Neuronal stem cell (in vitro differentiated cells): ENCODE measurements around the gene DPH5. TPM values are rescaled to one million over a fixed set of nuclear protein-coding genes. Genes with fewer than 3 reads are reported as not detected.

Experiments used
- DNase-seq: peaks from one replicate; pipeline ENCODE4 v3.0.0-alpha.2; 2013; ENCODE audit warnings: low spot score
- H2AFZ ChIP-seq: one replicate; pipeline ENCODE4 v1.6.1; 2013; ENCODE audit warnings: mild to moderate bottlenecking, low read length, inconsistent platforms
- H2AK5ac ChIP-seq: 2 replicates; pipeline ENCODE4 v1.6.1; 2013; ENCODE audit warnings: low read depth, mild to moderate bottlenecking, inconsistent platforms, low read length, moderate library complexity, mixed read lengths
- H2BK120ac ChIP-seq: 2 replicates; pipeline ENCODE4 v1.6.1; 2013; ENCODE audit warnings: low read depth, mild to moderate bottlenecking, inconsistent platforms, low read length, moderate library complexity, mixed read lengths
- H2BK12ac ChIP-seq: one replicate; pipeline ENCODE4 v1.6.1; 2013; ENCODE audit warnings: low read length, inconsistent platforms
- H2BK15ac ChIP-seq: 2 replicates; pipeline ENCODE4 v1.6.1; 2013; ENCODE audit warnings: mild to moderate bottlenecking, low read length, inconsistent platforms, mixed read lengths
- H2BK5ac ChIP-seq: one replicate; pipeline ENCODE4 v1.6.1; 2013; ENCODE audit warnings: inconsistent platforms, mild to moderate bottlenecking, low read length, moderate library complexity
- H3K14ac ChIP-seq: one replicate; pipeline ENCODE4 v1.6.1; 2013; ENCODE audit warnings: low read length, inconsistent platforms
- H3K18ac ChIP-seq: 2 replicates; pipeline ENCODE4 v1.6.1; 2013; ENCODE audit warnings: low read length, inconsistent platforms
- H3K23ac ChIP-seq: 2 replicates; pipeline ENCODE4 v1.6.1; 2013; ENCODE audit warnings: low read depth, mild to moderate bottlenecking, mixed read lengths, low read length, inconsistent platforms; ENCODE audit not compliant: poor library complexity
- H3K27ac ChIP-seq: replicated peaks from 3 replicates; pipeline ENCODE4 v1.5.1; 2013; ENCODE audit warnings: low read length, inconsistent platforms
- H3K27me3 ChIP-seq, 3 experiments: 2 replicates each; pipeline ENCODE4 v1.6.1; 2013; ENCODE audit warnings: low read length in 3 of 3, mild to moderate bottlenecking in 2 of 3, inconsistent platforms in 1 of 3, low read depth in 1 of 3, mixed read lengths in 1 of 3, moderate library complexity in 1 of 3; ENCODE audit not compliant: control insufficient read depth in 3 of 3, insufficient read depth in 3 of 3
- H3K36me3 ChIP-seq, 2 donors: replicated peaks in 1 of 2; 2 replicates each; pipeline ENCODE4 v1.6.1; 2013; ENCODE audit warnings: low read length in 2 of 2; ENCODE audit not compliant: control insufficient read depth in 2 of 2, insufficient read depth in 2 of 2
- H3K4ac ChIP-seq: 2 replicates; pipeline ENCODE4 v1.6.1; 2013; ENCODE audit warnings: inconsistent platforms, mild to moderate bottlenecking, low read length, moderate library complexity
- H3K4me1 ChIP-seq, 2 donors: 1 replicate in 1 of 2; 2 replicates in 1 of 2; pipeline ENCODE4 v1.6.1; 2013; ENCODE audit warnings: low read length in 2 of 2, low read depth in 1 of 2; ENCODE audit not compliant: control insufficient read depth in 2 of 2, insufficient read depth in 1 of 2
- H3K4me2 ChIP-seq: one replicate; pipeline ENCODE4 v1.6.1; 2013; ENCODE audit warnings: mild to moderate bottlenecking, low read length, inconsistent platforms; ENCODE audit not compliant: insufficient read depth, poor library complexity, severe bottlenecking
- H3K4me3 ChIP-seq, 2 donors: 2 replicates each; pipeline ENCODE4 v1.5.1; 2013; ENCODE audit warnings: low read length in 2 of 2, mild to moderate bottlenecking in 2 of 2, inconsistent platforms in 1 of 2, moderate library complexity in 1 of 2
- H3K79me1 ChIP-seq: one replicate; pipeline ENCODE4 v1.6.1; 2013; ENCODE audit warnings: low read depth, mild to moderate bottlenecking, inconsistent platforms, low read length, moderate library complexity
- H3K9ac ChIP-seq: one replicate; pipeline ENCODE4 v1.6.1; 2013; ENCODE audit warnings: mild to moderate bottlenecking, low read depth, low read length, inconsistent platforms; ENCODE audit not compliant: poor library complexity
- H3K9me3 ChIP-seq, 2 donors: replicated peaks in 1 of 2; 2 replicates each; pipeline versions ENCODE3 to v1.6.1; 2013; ENCODE audit warnings: low read length in 2 of 2, mild to moderate bottlenecking in 2 of 2, inconsistent platforms in 1 of 2, low read depth in 1 of 2, mixed read lengths in 1 of 2, moderate library complexity in 1 of 2; ENCODE audit not compliant: control insufficient read depth in 2 of 2, insufficient read depth in 1 of 2
- H4K8ac ChIP-seq: one replicate; pipeline ENCODE4 v1.6.1; 2013; ENCODE audit warnings: low read depth, mild to moderate bottlenecking, inconsistent platforms, low read length, moderate library complexity
- H4K91ac ChIP-seq: one replicate; pipeline ENCODE4 v1.6.1; 2013; ENCODE audit warnings: low read length, low read depth, mild to moderate bottlenecking, inconsistent platforms; ENCODE audit not compliant: poor library complexity
- WGBS, 2 donors: extraction: QIAGEN DNeasy Blood & Tissue Kit; methylation state at CpG; one replicate each; pipeline ENCODE4 v1.1.7; 2013; ENCODE audit warnings: missing lambda C conversion rate in 2 of 2, mixed read lengths in 1 of 2; ENCODE audit not compliant: insufficient read length in 2 of 2, insufficient replicate concordance in 1 of 2; ENCODE audit errors: extremely low coverage in 2 of 2; 5-methylcytosine and 5-hydroxymethylcytosine counted together
- polyA plus RNA-seq, 2 experiments: library from polyadenylated mRNA; stranded (reverse); fragments of 200-250 nt; gene quantifications; one replicate each; pipeline ENCODE4 v1.2.3, GENCODE V29; 2013

DPH5 gene, protein sequence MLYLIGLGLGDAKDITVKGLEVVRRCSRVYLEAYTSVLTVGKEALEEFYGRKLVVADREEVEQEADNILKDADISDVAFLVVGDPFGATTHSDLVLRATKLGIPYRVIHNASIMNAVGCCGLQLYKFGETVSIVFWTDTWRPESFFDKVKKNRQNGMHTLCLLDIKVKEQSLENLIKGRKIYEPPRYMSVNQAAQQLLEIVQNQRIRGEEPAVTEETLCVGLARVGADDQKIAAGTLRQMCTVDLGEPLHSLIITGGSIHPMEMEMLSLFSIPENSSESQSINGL
- polyA plus RNA-seq (2013, experiment 1 of 2) = 78.9 TPM
- 76.5 TPM for polyA plus RNA-seq (2013, experiment 2 of 2)

DNA sequence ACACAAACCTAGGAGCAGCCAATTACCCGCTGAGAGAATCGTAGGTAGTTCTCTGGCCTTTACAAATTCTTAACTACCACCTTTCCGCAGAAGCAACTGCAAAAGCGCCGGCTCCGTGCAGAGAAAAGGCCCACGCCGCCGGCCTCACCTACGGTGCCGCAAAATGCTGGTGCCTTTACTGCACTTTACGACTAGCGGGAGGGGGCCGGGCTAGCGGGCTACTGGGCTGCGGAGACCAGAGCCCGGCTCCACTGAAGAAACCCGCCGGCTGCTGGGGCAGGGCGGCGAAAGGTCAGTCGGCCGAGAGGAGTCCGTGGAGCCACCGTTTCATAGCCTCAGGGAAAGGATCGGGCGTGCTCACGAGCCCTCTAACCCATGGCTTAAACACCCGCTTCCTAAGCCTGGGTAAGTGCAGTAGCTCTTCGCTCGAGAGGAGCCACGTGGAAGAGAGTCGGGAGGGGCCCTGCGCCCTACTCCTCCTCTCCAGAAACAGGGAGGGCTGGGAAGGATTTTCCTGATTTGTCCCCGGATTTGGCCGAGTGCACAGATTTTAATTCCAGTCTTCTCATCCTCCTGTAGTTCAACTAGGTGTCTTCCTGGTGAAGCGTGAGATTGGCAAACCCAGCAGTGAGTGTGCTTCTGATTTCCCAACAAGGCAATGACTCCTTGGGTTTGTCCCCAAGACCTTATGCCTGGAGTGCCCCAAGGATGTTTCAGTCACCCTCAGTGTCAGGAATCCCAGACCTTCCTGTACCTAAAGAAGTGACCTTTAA, at the start of gene DPH5:
DPH5 (minus strand) TSS at position 128 of the 773 bp plus-strand sequence. CDS start 341 bp downstream, outside the sequence.
- Histone ChIP-seq H4K91ac (no peak within 1 kb of the TSS), H3K9me3 (peaks cover 0 to 2% of the 10 kb centered on the region in 2 donors), H3K18ac (peak within 1 kb of the TSS; percentile 95), H2BK5ac (peak within 1 kb of the TSS; percentile 88), H3K27me3 (no peaks in the 10 kb centered on the region), H3K14ac (no peak within 1 kb of the TSS), H4K8ac (no peak within 1 kb of the TSS), H3K4me2 (peak within 1 kb of the TSS; percentile 85), H3K4me1 (peaks cover 0 to 4% of the 10 kb centered on the region in 2 donors), H3K36me3 (peaks cover 2 to 58% of the 10 kb centered on the region in 2 donors), H3K4ac (no peak within 1 kb of the TSS), H3K9ac (peak within 1 kb of the TSS; percentile 85), H3K23ac (peak within 1 kb of the TSS; percentile 34), H2AK5ac (no peak within 1 kb of the TSS), H2AFZ (peak within 1 kb of the TSS; percentile 94), H3K27ac (no peak within 1 kb of the TSS), H2BK120ac (no peak within 1 kb of the TSS), H2BK12ac (no peak within 1 kb of the TSS), H2BK15ac (no peak within 1 kb of the TSS), H3K79me1 (peaks cover 3% of the 10 kb centered on the region), H3K4me3 (peak within 1 kb of the TSS; percentile 64 to 81)
- DNase-seq = peak; percentile 85
- no CpG with 5 or more reads among the region's 37 CpGs for WGBS, 2 donors

DNA sequence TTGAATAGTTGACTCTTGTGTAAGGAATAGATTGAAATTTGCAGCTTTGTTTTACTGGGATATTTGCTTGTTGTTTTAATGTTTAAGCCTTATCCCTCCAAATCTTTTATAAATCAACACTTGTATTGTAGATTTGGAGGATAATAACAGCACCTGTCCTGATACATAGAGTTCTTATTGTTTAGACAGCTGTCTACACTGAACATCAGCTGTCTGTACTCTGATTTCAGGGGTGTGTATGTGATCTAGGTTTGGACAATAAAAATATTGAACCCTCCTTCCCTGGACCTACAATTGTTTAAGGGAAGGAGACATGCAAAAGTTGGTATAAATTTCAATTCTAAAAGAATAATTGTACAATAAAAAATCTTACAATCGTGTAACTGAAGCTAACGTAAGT, 48.3 kb upstream of the DPH5 start:
- Histone ChIP-seq H2BK120ac (no peak overlapping the region), H3K4me1 (peaks cover 7 to 20% of the 10 kb centered on the region in 2 donors), H3K4ac (no peak overlapping the region), H3K4me3 (no peak overlapping the region), H3K9me3 (peaks cover 0 to 3% of the 10 kb centered on the region in 2 donors), H4K91ac (no peak overlapping the region), H3K23ac (no peak overlapping the region), H3K14ac (no peak overlapping the region), H3K27me3 (no peaks in the 10 kb centered on the region), H4K8ac (no peak overlapping the region), H2BK15ac (no peak overlapping the region), H3K9ac (no peak overlapping the region), H3K18ac (no peak overlapping the region), H3K27ac (no peak overlapping the region), H3K79me1 (no peaks in the 10 kb centered on the region), H3K4me2 (no peak overlapping the region), H2BK12ac (no peak overlapping the region), H3K36me3 (peaks cover 2 to 18% of the 10 kb centered on the region in 2 donors), H2BK5ac (no peak overlapping the region), H2AK5ac (no peak overlapping the region), H2AFZ (no peak overlapping the region)
- DNase-seq = no peak
- no CpG with 5 or more reads among the region's 2 CpGs for WGBS, 2 donors

DNA sequence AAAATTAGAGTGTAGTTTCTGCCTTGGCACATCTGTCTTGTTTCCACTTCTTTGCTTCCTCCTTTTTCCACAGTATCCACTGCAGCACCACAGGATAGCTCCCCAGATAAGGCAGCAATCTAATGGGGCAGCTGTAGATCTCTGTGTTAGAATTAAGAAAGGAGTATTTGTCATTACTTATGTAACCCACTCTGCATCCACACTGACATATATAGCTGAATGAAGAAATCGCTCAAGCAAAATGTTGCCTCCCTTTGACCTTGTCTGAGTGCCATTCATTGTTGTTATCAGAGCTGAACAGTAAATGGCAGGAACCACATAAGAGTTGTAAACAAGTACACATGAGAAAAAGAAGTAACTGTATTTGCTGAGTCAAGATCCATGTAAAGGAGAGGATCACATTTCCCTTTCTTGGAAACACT, 45.9 kb upstream of the DPH5 start:
- H2AFZ ChIP-seq = peak overlapping the region; percentile 4
- H3K23ac ChIP-seq = no peak overlapping the region
- no peak overlapping the region for H3K18ac ChIP-seq
- no peak overlapping the region for H3K4me2 ChIP-seq
- H3K79me1 ChIP-seq = no peaks in the 10 kb centered on the region
- H3K36me3 ChIP-seq = peaks cover 2 to 7% of the 10 kb centered on the region in 2 donors
- no peak overlapping the region for H4K8ac ChIP-seq
- no peak overlapping the region for H2BK120ac ChIP-seq
- no peak overlapping the region for H3K14ac ChIP-seq
- H3K27ac ChIP-seq = no peak overlapping the region
- H4K91ac ChIP-seq = no peak overlapping the region
- H2BK12ac ChIP-seq = no peak overlapping the region
- no peaks in the 10 kb centered on the region for H3K27me3 ChIP-seq
- H2BK15ac ChIP-seq = no peak overlapping the region
- H3K9me3 ChIP-seq = no peaks in the 10 kb centered on the region
- H3K4me3 ChIP-seq = no peak overlapping the region
- no peak for DNase-seq
- no peak overlapping the region for H2BK5ac ChIP-seq
- no peak overlapping the region for H2AK5ac ChIP-seq
- no peak overlapping the region for H3K4ac ChIP-seq
- peaks cover 10 to 26% of the 10 kb centered on the region in 2 donors for H3K4me1 ChIP-seq
- WGBS, 2 donors = no CpG with 5 or more reads among the region's 1 CpG
- no peak overlapping the region for H3K9ac ChIP-seq

DNA sequence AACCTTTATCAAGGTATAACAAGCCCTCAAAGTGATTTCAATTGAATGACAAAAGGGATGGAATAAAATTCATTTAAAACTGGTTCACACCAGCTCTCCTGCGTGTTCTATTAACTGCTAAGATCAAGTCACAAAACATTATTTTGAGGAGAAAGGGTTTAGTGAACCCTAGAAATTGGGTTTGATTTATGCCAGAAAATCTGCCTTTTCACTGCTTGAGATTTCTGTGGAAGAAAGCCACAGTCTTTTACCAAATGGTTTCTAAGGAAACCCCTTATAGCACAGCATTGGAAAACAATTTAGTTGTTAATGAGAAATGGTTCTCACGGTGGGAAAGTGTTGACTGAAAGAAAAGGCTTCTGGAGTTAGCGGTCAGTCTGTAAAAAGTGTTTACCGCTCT, 43.6 kb upstream of the DPH5 start:
- Histone ChIP-seq H2AFZ (no peak overlapping the region), H4K8ac (no peak overlapping the region), H3K4me2 (peak overlapping the region; percentile 14), H2BK5ac (no peak overlapping the region), H2BK15ac (no peak overlapping the region), H3K9me3 (no peaks in the 10 kb centered on the region), H3K9ac (no peak overlapping the region), H3K14ac (no peak overlapping the region), H2BK120ac (no peak overlapping the region), H3K4ac (no peak overlapping the region), H3K18ac (no peak overlapping the region), H3K27me3 (no peaks in the 10 kb centered on the region), H3K4me1 (peaks cover 10 to 26% of the 10 kb centered on the region in 2 donors), H3K4me3 (no peak overlapping the region), H3K79me1 (no peaks in the 10 kb centered on the region), H2BK12ac (no peak overlapping the region), H3K36me3 (no peaks in the 10 kb centered on the region), H3K27ac (peak overlapping the region; percentile 73), H4K91ac (no peak overlapping the region), H3K23ac (no peak overlapping the region), H2AK5ac (no peak overlapping the region)
- no CpG with 5 or more reads among the region's 4 CpGs for WGBS, 2 donors
- peak; percentile 29 for DNase-seq
